ENCODE results near the gene ARRDC3. TPM values are rescaled to one million over a fixed set of nuclear protein-coding genes. Genes with fewer than 3 reads are reported as not detected.
"Not testable (repeated sequence)": the region's sequence is repeated elsewhere in the genome, so short reads cannot be mapped to it uniquely, and the experiment has no call there.

Gene ARRDC3
- total and polyA plus RNA-seq, 9 of the 15 experiments (the other 6 are each of a cell fraction or from before 2014, with no cell fraction given) = 15.3 to 58.1 (median 39.4) TPM

DNA sequence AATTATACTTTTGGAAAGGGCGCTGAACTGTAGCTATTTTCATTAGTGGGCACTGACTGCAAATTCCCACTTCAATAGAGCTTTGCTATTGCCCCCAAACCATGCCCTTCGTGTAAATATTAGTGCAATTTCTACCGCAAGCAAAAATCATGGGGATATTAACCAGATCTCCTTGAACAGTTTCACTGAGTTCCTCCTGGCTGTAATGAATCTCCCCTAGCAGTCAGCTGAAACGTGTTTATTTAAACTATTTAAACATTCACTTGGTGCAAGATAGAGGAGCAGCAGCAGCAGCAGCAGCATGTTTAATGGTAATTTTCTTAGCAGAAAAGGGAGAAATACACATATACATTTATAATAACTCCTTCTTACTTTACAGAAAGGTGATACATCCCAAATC lies 54.4 kb downstream of the ARRDC3 start (continued):
- TF ChIP-seq, protein P1, sequence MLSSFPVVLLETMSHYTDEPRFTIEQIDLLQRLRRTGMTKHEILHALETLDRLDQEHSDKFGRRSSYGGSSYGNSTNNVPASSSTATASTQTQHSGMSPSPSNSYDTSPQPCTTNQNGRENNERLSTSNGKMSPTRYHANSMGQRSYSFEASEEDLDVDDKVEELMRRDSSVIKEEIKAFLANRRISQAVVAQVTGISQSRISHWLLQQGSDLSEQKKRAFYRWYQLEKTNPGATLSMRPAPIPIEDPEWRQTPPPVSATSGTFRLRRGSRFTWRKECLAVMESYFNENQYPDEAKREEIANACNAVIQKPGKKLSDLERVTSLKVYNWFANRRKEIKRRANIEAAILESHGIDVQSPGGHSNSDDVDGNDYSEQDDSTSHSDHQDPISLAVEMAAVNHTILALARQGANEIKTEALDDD (IDR thresholded peaks at IDR 0.05) = no peak
- TF ChIP-seq NCOA2 (IDR thresholded peaks at IDR 0.05; ENCODE audit: partially characterized antibody in 2 of 2) (no peak), CC2D1A (IDR thresholded peaks at IDR 0.05) (no peak), ARNT (IDR thresholded peaks at IDR 0.05) (no peak), ZNF253 (CRISPR knock-in tag; conservative IDR thresholded peaks at IDR 0.05) (no peak)

DNA sequence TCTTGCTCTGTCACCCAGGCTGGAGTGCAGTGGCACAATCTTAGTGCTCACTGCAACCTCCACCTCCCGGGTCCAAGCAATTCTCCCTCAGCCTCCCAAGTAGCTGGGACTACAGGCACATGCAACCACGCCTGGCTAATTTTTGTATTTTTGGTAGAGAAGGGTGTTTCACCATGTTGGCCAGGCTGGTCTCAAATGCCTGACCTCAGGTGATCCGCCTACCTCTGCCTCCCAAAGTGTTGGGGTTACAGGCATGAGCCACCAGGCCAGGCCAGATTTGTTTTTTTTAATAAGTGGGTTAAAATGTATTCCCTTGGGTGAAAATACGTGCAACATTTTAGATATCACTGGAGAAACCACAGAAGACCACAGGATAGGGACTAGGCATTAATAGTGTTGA lies 60.1 kb downstream of the ARRDC3 start:
- H3K79me2 ChIP-seq (ENCODE audit: control insufficient read depth, insufficient read depth, low read length); H2AFZ ChIP-seq (ENCODE audit: low read depth, low read length); in situ Hi-C loops (cut with MboI); H3K36me3 ChIP-seq (ENCODE audit: control insufficient read depth, insufficient read depth, low read length); ATAC-seq; H3K4me2 ChIP-seq (ENCODE audit: insufficient read depth, low read length); H3K9me1 ChIP-seq (ENCODE audit: control insufficient read depth, insufficient read depth, low read length); H3K4me3 ChIP-seq; POLR2A ChIA-PET; H3K4me1 ChIP-seq (replicated peaks in 1 of 2; ENCODE audit: control insufficient read depth in 2 of 2, insufficient read depth in 2 of 2, low read length in 2 of 2); intact Hi-C loops (cut with micrococcal nuclease); FAIRE-seq; H3K27ac ChIP-seq (ENCODE audit: extremely low read depth, low read depth, low read length); H3K9me3 ChIP-seq (replicated peaks; ENCODE audit: control insufficient read depth, insufficient read depth, low read depth, low read length); DNase-seq (ENCODE audit: extremely low read depth in 1 of 4, low spot score in 3 of 4); H3K9ac ChIP-seq (ENCODE audit: insufficient read depth in 1 of 2, low read depth in 2 of 2, low read length in 2 of 2); BruUV-seq (replicated peaks); H3K27me3 ChIP-seq (ENCODE audit: control insufficient read depth in 2 of 2, insufficient read depth in 2 of 2, low read length in 2 of 2); H4K20me1 ChIP-seq (replicated peaks; ENCODE audit: control insufficient read depth, insufficient read depth, low read length); CTCF ChIA-PET (ENCODE audit: low intra/inter-chr PET ratio): not testable (repeated sequence)
- WGBS (ENCODE audit: insufficient coverage, low coverage, missing lambda C conversion rate) = 57% methylated on average over 4 of the region's 4 CpGs
